Fibroblast of lung (primary cell): Measurements from ENCODE around the gene RBM8A.

ENCODE experiments used
- EZH2 ChIP-seq: IDR thresholded peaks from 2 replicates; pipeline ENCODE4 v1.5.1; 2012; ENCODE audit warnings: low read length, control low read depth, mild to moderate bottlenecking; ENCODE audit errors: missing control alignments
- TF ChIP-seq, protein P1 (sequence below), 2 donors: IDR thresholded peaks in 1 of 2; conservative IDR thresholded peaks in 1 of 2; 1 replicate in 1 of 2; 2 replicates in 1 of 2; pipeline ENCODE4 v1.5.1; 2011 to 2012; ENCODE audit warnings: low read length in 2 of 2, control low read depth in 1 of 2, inconsistent platforms in 1 of 2, low read depth in 1 of 2, mild to moderate bottlenecking in 1 of 2

DNA sequence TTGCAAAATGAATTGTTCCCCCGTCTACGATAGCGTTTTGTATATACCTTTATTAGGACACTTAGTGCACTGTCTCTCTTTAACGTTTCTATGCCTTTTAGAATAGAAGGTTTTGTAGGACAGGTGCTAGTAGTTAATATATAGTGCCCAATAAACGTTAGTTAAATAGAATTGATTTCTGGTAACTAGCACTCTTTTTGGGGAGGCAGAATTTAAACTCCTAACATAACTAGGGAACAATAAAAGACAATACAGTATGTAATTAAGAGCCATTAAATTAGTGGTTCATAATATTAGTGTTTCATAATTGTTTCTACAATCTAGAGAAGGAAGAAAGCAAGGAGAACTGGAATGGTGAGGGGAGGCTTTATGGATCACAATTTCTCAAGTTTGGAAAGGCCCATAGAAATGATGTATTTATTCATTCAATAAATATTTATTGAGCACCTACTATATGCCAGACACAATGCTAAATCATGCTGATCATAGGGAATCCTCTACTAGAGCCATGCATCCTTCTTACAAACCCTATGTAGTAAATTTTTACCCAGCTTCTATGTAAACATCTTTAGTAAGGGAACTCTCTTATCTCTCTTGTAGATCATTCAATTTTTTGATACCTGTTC, 37.9 kb upstream of the RBM8A start:
- TF ChIP-seq EZH2: no peak
- TF ChIP-seq, protein P1, sequence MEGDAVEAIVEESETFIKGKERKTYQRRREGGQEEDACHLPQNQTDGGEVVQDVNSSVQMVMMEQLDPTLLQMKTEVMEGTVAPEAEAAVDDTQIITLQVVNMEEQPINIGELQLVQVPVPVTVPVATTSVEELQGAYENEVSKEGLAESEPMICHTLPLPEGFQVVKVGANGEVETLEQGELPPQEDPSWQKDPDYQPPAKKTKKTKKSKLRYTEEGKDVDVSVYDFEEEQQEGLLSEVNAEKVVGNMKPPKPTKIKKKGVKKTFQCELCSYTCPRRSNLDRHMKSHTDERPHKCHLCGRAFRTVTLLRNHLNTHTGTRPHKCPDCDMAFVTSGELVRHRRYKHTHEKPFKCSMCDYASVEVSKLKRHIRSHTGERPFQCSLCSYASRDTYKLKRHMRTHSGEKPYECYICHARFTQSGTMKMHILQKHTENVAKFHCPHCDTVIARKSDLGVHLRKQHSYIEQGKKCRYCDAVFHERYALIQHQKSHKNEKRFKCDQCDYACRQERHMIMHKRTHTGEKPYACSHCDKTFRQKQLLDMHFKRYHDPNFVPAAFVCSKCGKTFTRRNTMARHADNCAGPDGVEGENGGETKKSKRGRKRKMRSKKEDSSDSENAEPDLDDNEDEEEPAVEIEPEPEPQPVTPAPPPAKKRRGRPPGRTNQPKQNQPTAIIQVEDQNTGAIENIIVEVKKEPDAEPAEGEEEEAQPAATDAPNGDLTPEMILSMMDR (conservative IDR thresholded peaks at IDR 0.05 in 1 of 2, IDR thresholded peaks at IDR 0.05 in 1 of 2; ENCODE audit: low read depth in 1 of 2, low read length in 2 of 2): no peak
